DMS153 (cell line): ENCODE data around the gene TTR.

Source experiments
- DNase-seq: peaks from one replicate; lab custom pipeline; 2025; lab: John Stamatoyannopoulos, UW

TTR gene

GRCh38 chr18:31616586-31616985, 24.9 kb downstream of the TTR start:
- no peak for DNase-seq

- DNase-seq = no peak
Measured at GRCh38 chr18:31617031-31617717, 25.5 kb downstream of the TTR start.

DNA sequence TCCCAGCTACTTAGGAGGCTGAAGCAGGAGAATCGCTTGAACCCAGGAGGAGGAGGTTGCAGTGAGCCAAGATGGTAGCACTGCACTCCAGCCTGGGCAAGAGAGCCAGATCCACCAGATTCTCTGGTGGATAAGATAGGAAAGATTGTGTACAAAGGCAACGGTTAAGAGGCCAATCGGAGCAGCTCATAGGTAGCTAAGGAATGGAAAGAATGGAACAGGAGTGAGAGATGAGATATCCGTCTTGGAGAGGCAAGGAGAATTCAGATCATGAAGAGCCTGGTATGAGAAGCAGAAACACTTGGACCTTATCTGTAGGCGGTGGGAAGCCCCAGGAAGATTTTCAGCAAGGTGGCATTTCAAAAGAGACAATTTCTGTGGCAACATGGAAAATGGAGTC, 27.1 kb downstream of the TTR start:
- no peak for DNase-seq

- DNase-seq = no peak
Measured at GRCh38 chr18:31619291-31619690, 27.6 kb downstream of the TTR start.

GRCh38 chr18:31624892-31625640, 33.4 kb downstream of the TTR start:
- no peak for DNase-seq

DNA sequence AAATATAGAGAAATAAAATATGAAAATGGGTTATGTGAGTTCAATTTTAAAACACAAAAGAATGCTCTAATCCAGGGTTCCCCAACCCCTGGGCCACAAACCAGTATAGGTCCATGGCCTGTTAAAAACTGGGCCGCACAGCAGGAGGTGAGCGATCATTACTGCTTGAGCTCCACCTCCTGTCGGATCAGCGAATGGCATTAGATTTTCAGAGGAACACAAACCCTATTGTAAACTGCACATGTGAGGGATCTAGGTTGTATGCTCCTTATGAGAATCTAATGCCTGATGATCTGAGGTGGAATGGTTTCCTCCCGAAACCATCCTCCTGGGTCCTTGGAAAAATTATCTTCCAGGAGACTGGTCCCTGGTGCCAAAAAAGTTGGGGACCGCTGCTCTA, 34.7 kb downstream of the TTR start:
- no peak for DNase-seq

DNA sequence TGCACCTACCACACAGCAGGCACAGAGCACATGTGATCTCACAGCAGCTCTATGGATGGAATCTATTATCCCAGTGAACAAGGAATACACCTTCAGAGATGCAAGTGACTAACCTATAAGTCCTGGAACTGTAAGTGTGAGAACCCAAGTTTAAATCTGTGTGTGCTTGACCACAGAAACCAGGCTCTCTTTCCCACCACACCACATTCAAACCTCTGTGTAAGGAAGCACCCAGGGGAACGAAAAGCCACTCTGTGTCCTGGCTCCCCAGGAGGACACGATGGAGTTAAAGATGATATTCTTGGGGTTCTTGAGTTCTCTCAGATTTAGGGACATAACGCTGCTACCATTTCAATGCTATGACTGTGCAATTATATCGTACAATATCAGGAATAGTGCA, 38.9 kb downstream of the TTR start:
- no peak for DNase-seq

DNA sequence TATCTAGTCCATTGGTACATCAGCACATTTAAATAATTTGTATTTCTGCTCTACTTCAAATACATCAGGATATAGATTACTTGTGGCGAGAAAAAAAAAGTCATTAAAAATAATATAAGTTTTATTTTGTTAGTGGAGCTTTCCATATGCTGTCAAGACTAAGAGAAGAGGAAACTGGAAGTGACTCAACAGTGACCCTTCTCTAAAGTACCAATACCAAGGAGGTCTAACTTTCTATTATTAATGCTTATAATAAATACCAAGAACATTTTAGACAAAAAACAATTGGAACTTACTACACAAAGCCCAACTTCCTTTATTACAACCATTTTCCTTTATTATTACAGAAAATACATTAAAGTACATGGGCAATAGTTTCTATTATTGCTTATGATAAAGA, 39.8 kb downstream of the TTR start:
- no peak for DNase-seq

DNA sequence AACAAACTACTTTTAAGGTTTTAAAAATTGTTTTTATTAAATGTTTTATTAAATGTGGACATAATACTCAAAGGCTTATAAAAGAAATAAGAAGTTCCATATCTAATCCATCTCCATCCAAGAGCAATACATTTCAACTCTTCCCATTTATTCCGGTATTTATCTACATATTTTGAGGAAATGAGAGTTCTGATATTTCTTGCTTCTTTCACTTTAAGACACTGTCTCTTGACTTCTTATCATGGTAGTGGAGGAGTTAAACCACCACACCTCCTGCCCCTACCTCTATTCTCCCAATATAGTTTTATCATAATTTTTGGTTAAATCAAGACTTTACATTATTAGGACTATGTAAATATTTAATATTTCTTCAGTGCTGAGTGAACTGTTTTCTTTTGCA, 40.7 kb downstream of the TTR start:
- DNase-seq = no peak

- DNase-seq = no peak
Measured at GRCh38 chr18:31633392-31634330, 42.0 kb downstream of the TTR start.

DNA sequence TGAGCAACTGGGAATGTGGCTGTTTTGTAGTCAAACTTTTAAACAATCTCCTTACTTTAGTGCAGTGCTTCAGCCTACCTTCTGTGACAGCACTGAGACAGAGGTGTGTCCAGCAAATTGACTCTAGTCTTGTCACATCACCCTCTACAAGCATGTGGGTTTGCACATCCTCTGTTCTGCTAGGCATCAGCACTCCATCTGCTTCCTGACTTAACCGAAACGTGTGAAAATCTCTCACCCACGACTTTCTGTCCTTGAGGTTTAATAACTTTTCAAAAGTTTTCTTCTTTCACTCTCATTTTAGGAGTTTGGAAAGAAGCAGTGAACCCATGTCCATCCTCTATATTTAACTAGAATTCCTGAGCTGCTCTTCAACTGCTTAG, 42.6 kb downstream of the TTR start:
- DNase-seq = no peak

- no peak for DNase-seq
Measured at GRCh38 chr18:31636387-31636786, 44.7 kb downstream of the TTR start.

GRCh38 chr18:31637445-31637844, 45.8 kb downstream of the TTR start:
- no peak for DNase-seq

DNA sequence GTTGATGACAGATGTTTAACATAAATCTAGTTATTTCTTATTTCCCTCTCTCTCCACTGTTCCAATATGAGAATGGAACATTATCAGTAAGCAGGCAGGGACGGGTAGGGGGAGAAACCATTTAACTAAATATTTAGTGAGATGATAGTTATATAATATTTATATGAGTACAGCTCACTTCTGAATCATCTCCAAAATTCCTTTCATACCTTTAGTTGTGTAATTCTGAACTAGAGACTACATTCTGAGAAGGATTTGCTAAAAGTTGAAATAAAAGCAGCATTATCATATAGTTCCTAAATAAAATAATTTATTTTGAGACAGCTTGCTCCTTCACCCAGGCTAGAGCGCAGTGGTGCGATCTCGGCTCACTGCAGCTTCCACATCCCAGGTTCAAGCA, 51.3 kb downstream of the TTR start:
- no peak for DNase-seq

- DNase-seq = no peak
Measured at GRCh38 chr18:31645411-31645810, 53.7 kb downstream of the TTR start.

GRCh38 chr18:31646332-31647126, 54.9 kb downstream of the TTR start:
- no peak for DNase-seq

- DNase-seq = no peak
Measured at GRCh38 chr18:31647127-31647753, 55.6 kb downstream of the TTR start.
